ENCODE results near the gene DCST1. TPM values are rescaled to one million over a fixed set of nuclear protein-coding genes. Genes with fewer than 3 reads are reported as not detected.

DCST1 gene
- total RNA-seq, 1 experiment from 2014 or later: not detected

DNA sequence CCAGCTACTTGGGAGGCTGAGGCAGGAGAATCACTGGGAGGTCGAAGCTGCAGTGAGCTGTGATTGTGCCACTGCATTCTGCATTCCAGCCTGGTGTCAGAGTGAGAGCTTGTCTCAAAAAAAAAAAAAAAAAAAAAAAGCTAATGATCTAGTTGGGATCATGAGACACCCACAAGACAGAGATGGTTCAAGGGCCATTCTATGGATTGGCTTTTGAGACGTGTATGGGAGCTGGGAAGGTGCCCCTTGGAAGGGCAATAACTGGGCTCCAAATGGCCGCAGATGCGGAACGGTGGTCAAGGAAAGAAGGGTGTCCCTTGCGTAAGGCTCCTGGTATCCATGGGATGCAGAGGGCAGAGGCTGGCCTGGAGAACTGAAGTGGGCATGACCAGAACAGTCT is 10.7 kb downstream of the DCST1 start:
- TF ChIP-seq, protein P1, sequence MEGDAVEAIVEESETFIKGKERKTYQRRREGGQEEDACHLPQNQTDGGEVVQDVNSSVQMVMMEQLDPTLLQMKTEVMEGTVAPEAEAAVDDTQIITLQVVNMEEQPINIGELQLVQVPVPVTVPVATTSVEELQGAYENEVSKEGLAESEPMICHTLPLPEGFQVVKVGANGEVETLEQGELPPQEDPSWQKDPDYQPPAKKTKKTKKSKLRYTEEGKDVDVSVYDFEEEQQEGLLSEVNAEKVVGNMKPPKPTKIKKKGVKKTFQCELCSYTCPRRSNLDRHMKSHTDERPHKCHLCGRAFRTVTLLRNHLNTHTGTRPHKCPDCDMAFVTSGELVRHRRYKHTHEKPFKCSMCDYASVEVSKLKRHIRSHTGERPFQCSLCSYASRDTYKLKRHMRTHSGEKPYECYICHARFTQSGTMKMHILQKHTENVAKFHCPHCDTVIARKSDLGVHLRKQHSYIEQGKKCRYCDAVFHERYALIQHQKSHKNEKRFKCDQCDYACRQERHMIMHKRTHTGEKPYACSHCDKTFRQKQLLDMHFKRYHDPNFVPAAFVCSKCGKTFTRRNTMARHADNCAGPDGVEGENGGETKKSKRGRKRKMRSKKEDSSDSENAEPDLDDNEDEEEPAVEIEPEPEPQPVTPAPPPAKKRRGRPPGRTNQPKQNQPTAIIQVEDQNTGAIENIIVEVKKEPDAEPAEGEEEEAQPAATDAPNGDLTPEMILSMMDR (conservative IDR thresholded peaks at IDR 0.05; ENCODE audit: low read depth, low read length): no peak
- TF ChIP-seq EZH2 (IDR thresholded peaks at IDR 0.05; ENCODE audit: borderline replicate concordance, low read depth, low read length, poor library complexity, severe bottlenecking): no peak
- H3K36me3 ChIP-seq (ENCODE audit: insufficient read depth, low read length, poor library complexity, severe bottlenecking): no peaks in the 10 kb centered on the region
- POLR2A ChIA-PET (ENCODE audit: low non-redundant PET): no interaction called here
- intact Hi-C loops (cut with micrococcal nuclease; ENCODE audit: unreplicated experiment): no loop called here
- H3K4me3 ChIP-seq (ENCODE audit: low read depth, low read length, poor library complexity, severe bottlenecking): no peak overlapping the region
- H3K27me3 ChIP-seq (replicated peaks; ENCODE audit: insufficient read depth, low read depth, low read length, poor library complexity): no peaks in the 10 kb centered on the region
- H3K4me1 ChIP-seq (ENCODE audit: insufficient read depth, low read length, poor library complexity, severe bottlenecking): no peaks in the 10 kb centered on the region
- no peak for DNase-seq (ENCODE audit: low spot score)
- no TSS peak for BruUV-seq (replicated peaks)
- CTCF ChIA-PET: interaction anchor here (0.6 to 1.3 kb wide), 4 partner anchors 27 to 74 kb away, joined by 3 to 6 read pairs (median 3); no protein-coding TSS in a partner anchor
- H3K9me3 ChIP-seq (ENCODE audit: low read depth, low read length, poor library complexity, severe bottlenecking): no peaks in the 10 kb centered on the region
- no peak overlapping the region for H3K27ac ChIP-seq (ENCODE audit: low read depth, low read length, poor library complexity, severe bottlenecking)

DNA sequence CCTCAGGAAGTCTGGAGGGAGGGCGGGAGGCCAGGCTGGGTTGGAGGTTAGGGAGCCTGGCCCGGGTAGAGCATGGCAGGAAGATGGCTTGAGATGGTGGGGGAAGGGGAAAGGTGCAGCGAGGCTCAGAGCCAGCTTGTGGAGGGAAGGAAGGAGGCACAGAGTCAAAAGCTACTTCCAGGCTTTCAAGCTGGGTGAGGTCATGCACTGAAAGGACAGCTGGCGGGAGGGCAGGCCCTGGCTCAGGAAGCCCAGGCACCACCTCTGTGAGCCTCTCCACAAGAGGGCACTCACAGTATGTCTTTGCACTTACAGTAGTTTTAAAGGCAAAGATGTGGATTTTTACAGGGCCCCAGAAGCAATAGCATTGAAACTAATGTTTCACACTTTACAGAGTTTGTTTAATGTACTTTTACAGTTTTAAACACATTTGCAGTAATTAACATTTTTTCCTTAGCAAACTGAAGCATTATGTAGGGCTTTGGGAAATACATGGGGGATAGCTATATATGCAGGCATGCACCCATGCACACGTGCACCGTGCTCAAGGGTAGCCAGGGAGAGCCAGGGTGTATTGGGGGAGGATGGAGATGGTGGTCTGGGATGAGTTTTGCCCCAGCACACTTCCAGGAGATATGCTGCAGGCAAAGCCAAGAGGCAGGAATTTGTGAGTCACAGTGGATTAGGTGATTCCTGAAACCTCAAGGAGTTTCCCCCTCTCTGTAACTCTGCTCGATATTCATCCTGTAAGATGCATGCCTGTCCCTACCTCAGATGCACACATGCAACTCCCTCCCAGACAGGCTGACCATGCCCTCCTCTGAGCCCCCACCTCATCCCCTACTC is 11.4 kb downstream of the DCST1 start:
- ChIA-PET POLR2A (ENCODE audit: low non-redundant PET) (no interaction called here), CTCF (interaction anchor here (1.3 kb wide), 1 partner anchor 40 kb away, joined by 3 read pairs; no protein-coding TSS in a partner anchor)
- BruUV-seq (replicated peaks): no TSS peak
- no peaks in the 10 kb centered on the region for H3K36me3 ChIP-seq (ENCODE audit: insufficient read depth, low read length, poor library complexity, severe bottlenecking)
- H3K4me1 ChIP-seq (ENCODE audit: insufficient read depth, low read length, poor library complexity, severe bottlenecking): peaks cover 6% of the 10 kb centered on the region
- DNase-seq (ENCODE audit: low spot score): peak; percentile 48
- H3K27me3 ChIP-seq (replicated peaks; ENCODE audit: insufficient read depth, low read depth, low read length, poor library complexity): no peaks in the 10 kb centered on the region
- H3K27ac ChIP-seq (ENCODE audit: low read depth, low read length, poor library complexity, severe bottlenecking): no peak overlapping the region
- intact Hi-C loops (cut with micrococcal nuclease; ENCODE audit: unreplicated experiment): no loop called here
- TF ChIP-seq, protein P1 (conservative IDR thresholded peaks at IDR 0.05; ENCODE audit: low read depth, low read length): peak; percentile 65
- no peak for TF ChIP-seq EZH2 (IDR thresholded peaks at IDR 0.05; ENCODE audit: borderline replicate concordance, low read depth, low read length, poor library complexity, severe bottlenecking)
- H3K4me3 ChIP-seq (ENCODE audit: low read depth, low read length, poor library complexity, severe bottlenecking): no peak overlapping the region
- H3K9me3 ChIP-seq (ENCODE audit: low read depth, low read length, poor library complexity, severe bottlenecking): no peaks in the 10 kb centered on the region

DNA sequence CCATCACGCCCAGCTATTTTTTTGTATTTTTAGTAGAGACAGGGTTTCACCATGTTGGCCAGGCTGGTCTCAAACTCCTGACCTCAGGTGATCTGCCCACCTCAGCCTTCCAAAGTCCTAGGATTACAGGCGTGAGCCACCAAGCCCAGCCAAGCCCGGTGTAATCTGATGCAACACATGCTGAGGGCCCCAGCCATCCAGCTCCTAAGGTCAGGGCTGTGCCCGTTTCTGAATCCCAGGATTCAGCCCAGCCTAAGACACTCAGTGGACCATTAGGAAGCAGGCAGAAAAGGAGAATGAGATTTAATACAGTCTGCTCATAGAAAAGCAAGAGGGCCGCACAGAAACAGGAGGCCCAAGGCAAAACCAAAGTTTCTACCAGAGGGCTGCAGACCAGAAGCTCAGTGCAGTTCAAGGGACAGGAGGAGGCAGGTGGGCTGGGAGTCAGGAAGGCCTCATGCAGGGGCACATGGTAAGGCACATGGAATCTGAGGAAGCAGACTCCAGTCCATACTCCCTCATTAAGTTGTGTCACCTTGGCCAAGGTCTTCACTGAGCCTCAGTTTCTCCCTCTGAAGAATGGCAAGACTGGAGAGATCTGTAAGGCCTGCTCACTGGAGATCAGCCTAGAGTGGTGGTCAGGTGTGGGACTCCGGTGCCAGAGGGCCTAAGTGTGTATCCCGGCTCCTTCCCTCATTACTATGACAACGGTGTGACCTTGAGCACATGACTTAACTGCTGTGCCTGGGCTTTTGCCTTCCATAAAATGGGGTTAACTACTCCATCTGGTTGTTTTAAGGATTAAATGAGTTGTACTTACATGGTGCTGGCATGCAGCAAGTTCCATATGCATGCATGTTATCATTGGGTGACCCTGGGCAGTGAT is 15.1 kb downstream of the DCST1 start:
- H3K9me3 ChIP-seq (ENCODE audit: low read depth, low read length, poor library complexity, severe bottlenecking): no peaks in the 10 kb centered on the region
- H3K4me3 ChIP-seq (ENCODE audit: low read depth, low read length, poor library complexity, severe bottlenecking): no peak overlapping the region
- H3K36me3 ChIP-seq (ENCODE audit: insufficient read depth, low read length, poor library complexity, severe bottlenecking): no peaks in the 10 kb centered on the region
- H3K4me1 ChIP-seq (ENCODE audit: insufficient read depth, low read length, poor library complexity, severe bottlenecking): peaks cover 20% of the 10 kb centered on the region
- TF ChIP-seq, protein P1 (conservative IDR thresholded peaks at IDR 0.05; ENCODE audit: low read depth, low read length): no peak
- TF ChIP-seq EZH2 (IDR thresholded peaks at IDR 0.05; ENCODE audit: borderline replicate concordance, low read depth, low read length, poor library complexity, severe bottlenecking): no peak
- ChIA-PET CTCF (interaction anchor here (0.6 kb wide), 1 partner anchor 132 kb away, joined by 3 read pairs; no protein-coding TSS in a partner anchor), POLR2A (ENCODE audit: low non-redundant PET) (no interaction called here)
- H3K27me3 ChIP-seq (replicated peaks; ENCODE audit: insufficient read depth, low read depth, low read length, poor library complexity): no peaks in the 10 kb centered on the region
- no TSS peak for BruUV-seq (replicated peaks)
- no peak for DNase-seq (ENCODE audit: low spot score)
- intact Hi-C loops (cut with micrococcal nuclease; ENCODE audit: unreplicated experiment): no loop called here
- no peak overlapping the region for H3K27ac ChIP-seq (ENCODE audit: low read depth, low read length, poor library complexity, severe bottlenecking)
